Dendritic cell treated with granulocyte-macrophage colony-stimulating factor and Interleukin-4, amounts not matched to agents 40 ng/mL and 50 ng/mL, for 4 days (primary cell): ENCODE data around the gene MRC1.

Experiments
- H3K27ac Mint-ChIP-seq: one replicate; pipeline ENCODE4 v1.8.0; 2022; ENCODE audit warnings: mild to moderate bottlenecking, mixed read lengths
- H3K27me3 Mint-ChIP-seq: one replicate; pipeline ENCODE4 v1.8.0; 2022; ENCODE audit warnings: mild to moderate bottlenecking, mixed read lengths
- H3K36me3 Mint-ChIP-seq: one replicate; pipeline ENCODE4 v1.8.0; 2022; ENCODE audit warnings: low read depth, mixed read lengths
- H3K4me1 Mint-ChIP-seq: one replicate; pipeline ENCODE4 v1.8.0; 2022; ENCODE audit warnings: low read depth, mixed read lengths
- H3K4me3 Mint-ChIP-seq: one replicate; pipeline ENCODE4 v1.8.0; 2022; ENCODE audit warnings: mild to moderate bottlenecking, moderate library complexity, mixed read lengths
- H3K9me3 Mint-ChIP-seq: one replicate; pipeline ENCODE4 v1.8.0; 2022; ENCODE audit warnings: mixed read lengths
- intact Hi-C: fragments of 100-400 bp; cut with micrococcal nuclease; formaldehyde crosslinking; loops from one replicate; pipeline ENCODE4 v1.15.0; 2022

MRC1 gene

DNA sequence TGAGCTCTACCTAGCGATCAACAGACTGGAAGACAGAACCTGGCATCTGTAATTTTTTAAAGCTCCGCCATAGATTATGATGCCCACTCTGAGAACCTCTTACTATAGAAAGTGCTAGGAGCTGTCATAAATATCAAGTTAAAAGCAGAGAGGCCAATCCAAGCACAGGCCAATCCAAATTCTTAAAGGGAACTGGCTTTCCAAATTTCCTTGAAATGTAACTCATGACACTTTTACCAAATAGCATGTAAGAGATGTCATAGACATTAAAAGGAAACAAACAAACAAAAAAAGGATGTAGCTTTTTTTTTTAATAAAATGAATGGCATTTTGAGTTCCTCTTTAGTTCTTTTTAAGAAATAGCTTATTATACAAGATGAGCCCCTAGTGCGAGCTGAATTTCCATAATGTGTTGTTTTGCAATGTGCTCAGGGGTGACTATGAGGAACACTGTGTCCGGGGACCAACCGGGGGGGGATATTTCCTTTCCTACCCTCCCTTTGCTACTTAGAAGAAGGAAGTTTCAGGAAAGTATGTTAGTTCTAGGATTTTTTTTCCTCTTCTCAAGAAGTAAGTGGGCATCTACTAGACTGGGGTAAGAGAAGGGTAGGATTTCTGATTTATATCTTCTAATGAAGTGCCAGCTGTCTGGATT is 23.7 kb upstream of the MRC1 start:
- peaks cover 76% of the 10 kb centered on the region for H3K4me1 Mint-ChIP-seq

GRCh38 chr10:17787087-17787961 is 21.8 kb upstream of the MRC1 start:
- Mint-ChIP-seq H3K9me3 (no peaks in the 10 kb centered on the region), H3K27me3 (no peaks in the 10 kb centered on the region), H3K27ac (peak overlapping the region; percentile 89), H3K4me1 (peaks cover 74% of the 10 kb centered on the region), H3K4me3 (peak overlapping the region; percentile 17), H3K36me3 (peaks cover 46% of the 10 kb centered on the region)
- intact Hi-C loops: loop anchor here (5.0 kb wide), 1 partner anchor 45 kb away; no protein-coding TSS in a partner anchor

More for the DNA sequence above, 23.7 kb upstream of the MRC1 start:
- intact Hi-C loops: loop anchor here (1.0 to 5.0 kb wide), 3 partner anchors 14 to 43 kb away; partner anchors contain the start of gene MRC1
- Mint-ChIP-seq H3K9me3 (peaks cover 4% of the 10 kb centered on the region), H3K27me3 (no peaks in the 10 kb centered on the region), H3K4me3 (peak overlapping the region; percentile 32), H3K36me3 (peaks cover 65% of the 10 kb centered on the region), H3K27ac (peak overlapping the region; percentile 89)

DNA sequence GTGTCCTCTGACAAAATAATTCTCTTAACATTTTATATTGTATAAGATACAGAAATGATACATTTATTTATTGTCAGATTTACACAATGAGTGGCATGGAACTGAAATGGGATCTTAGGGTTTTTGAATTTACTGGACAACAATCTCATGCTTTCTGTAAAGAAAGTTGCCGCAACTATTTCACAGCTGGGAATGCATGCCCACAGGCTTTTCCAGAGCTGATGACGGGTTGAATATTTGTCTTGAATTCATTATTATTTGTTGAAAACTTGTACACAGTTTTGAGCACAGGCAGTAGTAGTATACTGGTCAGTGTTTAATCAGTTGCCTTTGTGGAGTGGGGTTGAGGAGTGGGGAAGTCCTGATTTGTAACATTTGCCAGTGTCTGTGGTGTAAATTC is 20.5 kb upstream of the MRC1 start:
- Mint-ChIP-seq H3K27ac (no peak overlapping the region), H3K27me3 (no peaks in the 10 kb centered on the region), H3K4me3 (no peak overlapping the region), H3K36me3 (peaks cover 35% of the 10 kb centered on the region), H3K4me1 (peaks cover 66% of the 10 kb centered on the region), H3K9me3 (no peaks in the 10 kb centered on the region)
- intact Hi-C loops: loop anchor here (5.0 kb wide), 1 partner anchor 46 kb away; no protein-coding TSS in a partner anchor

GRCh38 chr10:17789396-17789795 is 19.8 kb upstream of the MRC1 start:
- Mint-ChIP-seq H3K4me3 (no peak overlapping the region), H3K9me3 (no peaks in the 10 kb centered on the region), H3K36me3 (peaks cover 34% of the 10 kb centered on the region), H3K27ac (no peak overlapping the region), H3K27me3 (no peaks in the 10 kb centered on the region), H3K4me1 (peaks cover 59% of the 10 kb centered on the region)
- intact Hi-C loops: loop anchor here (5.0 kb wide), 1 partner anchor 47 kb away; no protein-coding TSS in a partner anchor

GRCh38 chr10:17790651-17791050 is 18.5 kb upstream of the MRC1 start:
- H3K27me3 Mint-ChIP-seq: no peaks in the 10 kb centered on the region
- peaks cover 41% of the 10 kb centered on the region for H3K36me3 Mint-ChIP-seq
- H3K27ac Mint-ChIP-seq: peak overlapping the region; percentile 61
- no peak overlapping the region for H3K4me3 Mint-ChIP-seq
- intact Hi-C loops: no loop called here
- H3K4me1 Mint-ChIP-seq: peaks cover 47% of the 10 kb centered on the region
- no peaks in the 10 kb centered on the region for H3K9me3 Mint-ChIP-seq

- Mint-ChIP-seq H3K9me3 (no peaks in the 10 kb centered on the region), H3K36me3 (peaks cover 46% of the 10 kb centered on the region)
Observed at GRCh38 chr10:17792991-17793390, 16.2 kb upstream of the MRC1 start.

DNA sequence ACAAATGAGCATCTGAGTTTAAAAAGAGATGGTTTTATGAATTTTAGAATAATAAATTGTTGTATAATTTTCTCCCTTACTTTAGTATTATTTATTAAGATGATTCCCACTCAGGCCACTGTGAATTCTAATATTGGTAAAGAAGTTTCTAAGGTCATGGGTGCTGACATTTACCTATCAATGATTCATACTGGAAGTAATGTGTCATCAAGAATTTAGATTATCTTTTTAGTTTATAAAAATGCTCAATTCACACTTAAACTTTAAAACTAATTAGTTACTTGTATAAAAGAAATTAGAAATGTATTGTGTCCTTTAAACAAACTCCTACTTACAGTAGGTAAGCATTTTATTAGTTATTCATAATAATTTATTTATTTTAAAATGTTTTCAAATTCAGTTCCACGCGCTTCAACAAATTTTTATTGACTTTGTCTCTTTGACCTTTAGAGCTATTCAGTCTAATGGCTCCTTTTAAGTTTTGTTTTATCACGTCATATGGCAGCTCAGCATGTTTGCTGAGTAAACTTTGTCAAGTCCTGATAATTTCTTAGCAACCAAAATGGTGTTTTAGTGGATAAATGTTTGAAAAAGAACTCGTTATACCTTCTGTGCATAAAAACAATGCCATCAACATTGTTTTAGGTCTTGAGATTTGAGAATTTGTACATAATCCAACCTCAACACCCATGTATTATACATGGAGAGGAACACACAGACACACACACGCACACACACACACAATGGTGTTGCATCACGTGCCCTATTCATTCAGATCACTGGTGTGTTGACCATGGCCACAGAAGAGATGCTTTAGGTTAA is 15.1 kb upstream of the MRC1 start:
- intact Hi-C loops: no loop called here

More at GRCh38 chr10:17792991-17793390, 16.2 kb upstream of the MRC1 start:
- no peak overlapping the region for H3K4me3 Mint-ChIP-seq
- H3K27me3 Mint-ChIP-seq: no peaks in the 10 kb centered on the region
- H3K4me1 Mint-ChIP-seq: peaks cover 31% of the 10 kb centered on the region
- peak overlapping the region; percentile 74 for H3K27ac Mint-ChIP-seq
- intact Hi-C loops: no loop called here

DNA sequence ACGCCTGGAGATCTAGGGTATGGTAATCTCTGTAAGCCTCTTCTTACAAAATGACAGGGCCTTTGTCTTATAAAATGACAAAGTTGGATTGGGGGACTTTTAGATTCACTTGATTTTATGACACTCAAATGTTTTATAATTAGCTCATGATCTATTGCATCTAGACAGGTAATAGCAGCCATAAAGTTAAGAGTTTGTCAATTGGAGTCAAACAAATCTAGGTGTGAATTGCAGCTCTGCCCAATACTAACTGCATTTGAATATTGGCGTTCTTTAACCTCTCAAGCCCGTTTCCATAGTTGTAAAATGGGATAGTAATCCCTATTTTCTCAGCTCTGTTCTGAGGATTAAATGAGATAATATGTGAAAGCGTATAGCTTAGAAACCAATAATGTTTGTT is 14.1 kb upstream of the MRC1 start:
- Mint-ChIP-seq H3K4me3 (no peak overlapping the region), H3K36me3 (peaks cover 46% of the 10 kb centered on the region), H3K27me3 (no peaks in the 10 kb centered on the region), H3K27ac (peak overlapping the region; percentile 43), H3K4me1 (peaks cover 25% of the 10 kb centered on the region), H3K9me3 (no peaks in the 10 kb centered on the region)
- intact Hi-C loops: no loop called here

More for the DNA sequence above, 15.1 kb upstream of the MRC1 start:
- Mint-ChIP-seq H3K36me3 (peaks cover 52% of the 10 kb centered on the region), H3K27ac (no peak overlapping the region), H3K27me3 (no peaks in the 10 kb centered on the region), H3K9me3 (no peaks in the 10 kb centered on the region), H3K4me1 (peaks cover 26% of the 10 kb centered on the region), H3K4me3 (no peak overlapping the region)

- Mint-ChIP-seq H3K27ac (no peak overlapping the region), H3K36me3 (peaks cover 52% of the 10 kb centered on the region), H3K27me3 (no peaks in the 10 kb centered on the region), H3K4me1 (peaks cover 22% of the 10 kb centered on the region), H3K4me3 (no peak overlapping the region), H3K9me3 (no peaks in the 10 kb centered on the region)
- intact Hi-C loops: no loop called here
Observed at GRCh38 chr10:17795813-17796594, 13.1 kb upstream of the MRC1 start.

DNA sequence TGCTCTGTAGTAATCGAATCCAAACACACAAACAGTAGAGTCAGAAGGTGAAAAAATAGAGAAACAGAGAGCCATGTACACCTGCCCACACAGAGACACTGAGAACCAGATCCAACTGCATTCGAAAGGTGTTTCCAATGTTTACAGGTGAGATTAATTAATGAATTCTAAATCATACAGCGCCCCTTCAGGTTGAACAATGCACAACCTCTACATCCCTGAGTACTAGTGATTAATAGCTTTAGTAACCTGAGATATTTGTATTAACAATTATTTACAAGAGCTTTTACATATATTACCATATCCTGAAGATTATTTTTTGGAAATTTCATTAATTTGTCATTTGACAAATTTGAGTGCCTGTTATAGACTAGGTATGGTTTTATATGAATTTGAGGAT is 7.6 kb upstream of the MRC1 start:
- Mint-ChIP-seq H3K27ac (peak overlapping the region; percentile 44), H3K27me3 (no peaks in the 10 kb centered on the region), H3K4me1 (peaks cover 34% of the 10 kb centered on the region), H3K4me3 (no peak overlapping the region), H3K36me3 (peaks cover 38% of the 10 kb centered on the region), H3K9me3 (no peaks in the 10 kb centered on the region)
- intact Hi-C loops: loop anchor here (10.0 kb wide), 1 partner anchor 157 kb away; the partner anchor contains the start of gene STAM

DNA sequence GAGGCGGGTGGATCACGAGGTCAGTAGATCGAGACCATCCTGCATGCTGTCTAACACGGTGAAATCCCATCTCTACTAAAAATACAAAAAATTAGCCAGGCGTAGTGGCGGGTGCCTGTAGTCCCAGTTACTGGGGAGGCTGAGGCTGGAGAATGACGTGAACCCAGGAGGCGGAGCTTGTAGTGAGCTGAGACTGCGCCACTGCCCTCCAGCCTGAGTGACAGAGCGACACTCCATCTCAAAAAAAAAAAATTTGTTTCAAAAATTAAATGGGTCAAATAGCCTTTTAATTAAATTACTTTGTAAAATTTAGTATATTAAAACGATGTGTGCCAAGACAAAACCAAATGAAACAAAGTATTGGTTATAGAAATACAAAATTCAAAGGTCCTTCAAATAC is 6.8 kb upstream of the MRC1 start:
- H3K27ac Mint-ChIP-seq: no peak overlapping the region
- peaks cover 30% of the 10 kb centered on the region for H3K36me3 Mint-ChIP-seq
- H3K4me3 Mint-ChIP-seq: no peak overlapping the region
- intact Hi-C loops: loop anchor here (10.0 kb wide), 1 partner anchor 158 kb away; the partner anchor contains the start of gene STAM
- no peaks in the 10 kb centered on the region for H3K9me3 Mint-ChIP-seq
- H3K27me3 Mint-ChIP-seq: no peaks in the 10 kb centered on the region
- H3K4me1 Mint-ChIP-seq: peaks cover 39% of the 10 kb centered on the region

GRCh38 chr10:17802976-17803375 is 6.2 kb upstream of the MRC1 start:
- intact Hi-C loops: loop anchor here (10.0 kb wide), 1 partner anchor 158 kb away; the partner anchor contains the start of gene STAM
- peak overlapping the region; percentile 52 for H3K27ac Mint-ChIP-seq
- H3K4me1 Mint-ChIP-seq: peaks cover 39% of the 10 kb centered on the region

GRCh38 chr10:17805330-17805729 is 3.8 kb upstream of the MRC1 start:
- intact Hi-C loops: loop anchor here (5.0 to 10.0 kb wide), 3 partner anchors 33 to 161 kb away; partner anchors contain the start of gene STAM
- Mint-ChIP-seq H3K9me3 (no peaks in the 10 kb centered on the region), H3K4me3 (no peak overlapping the region), H3K36me3 (peaks cover 26% of the 10 kb centered on the region), H3K4me1 (peaks cover 50% of the 10 kb centered on the region), H3K27ac (peak overlapping the region; percentile 78), H3K27me3 (no peaks in the 10 kb centered on the region)

More at GRCh38 chr10:17802976-17803375, 6.2 kb upstream of the MRC1 start:
- Mint-ChIP-seq H3K36me3 (peaks cover 27% of the 10 kb centered on the region), H3K27me3 (no peaks in the 10 kb centered on the region), H3K4me3 (no peak overlapping the region), H3K9me3 (no peaks in the 10 kb centered on the region)
